Right renal cortex interstitium (tissue), 3 donors: ENCODE data around the gene SCO2. TPM values are rescaled to one million over a fixed set of nuclear protein-coding genes. Genes with fewer than 3 reads are reported as not detected.

Experiments
- DNase-seq, 3 donors: peaks; one replicate each; pipeline ENCODE4 v3.0.0-alpha.2; 2013; ENCODE audit warnings: low read depth in 3 of 3, low spot score in 2 of 3
- polyA plus RNA-seq, 3 donors: library from polyadenylated mRNA; unstranded; fragments of 120-200 nt; gene quantifications; one replicate each; pipeline ENCODE4 v1.2.1, GENCODE V29; 2013; ENCODE audit not compliant: insufficient read length in 3 of 3

Gene SCO2
- polyA plus RNA-seq, 3 donors = 1.0 to 1.7 TPM; not detected in 1

DNA sequence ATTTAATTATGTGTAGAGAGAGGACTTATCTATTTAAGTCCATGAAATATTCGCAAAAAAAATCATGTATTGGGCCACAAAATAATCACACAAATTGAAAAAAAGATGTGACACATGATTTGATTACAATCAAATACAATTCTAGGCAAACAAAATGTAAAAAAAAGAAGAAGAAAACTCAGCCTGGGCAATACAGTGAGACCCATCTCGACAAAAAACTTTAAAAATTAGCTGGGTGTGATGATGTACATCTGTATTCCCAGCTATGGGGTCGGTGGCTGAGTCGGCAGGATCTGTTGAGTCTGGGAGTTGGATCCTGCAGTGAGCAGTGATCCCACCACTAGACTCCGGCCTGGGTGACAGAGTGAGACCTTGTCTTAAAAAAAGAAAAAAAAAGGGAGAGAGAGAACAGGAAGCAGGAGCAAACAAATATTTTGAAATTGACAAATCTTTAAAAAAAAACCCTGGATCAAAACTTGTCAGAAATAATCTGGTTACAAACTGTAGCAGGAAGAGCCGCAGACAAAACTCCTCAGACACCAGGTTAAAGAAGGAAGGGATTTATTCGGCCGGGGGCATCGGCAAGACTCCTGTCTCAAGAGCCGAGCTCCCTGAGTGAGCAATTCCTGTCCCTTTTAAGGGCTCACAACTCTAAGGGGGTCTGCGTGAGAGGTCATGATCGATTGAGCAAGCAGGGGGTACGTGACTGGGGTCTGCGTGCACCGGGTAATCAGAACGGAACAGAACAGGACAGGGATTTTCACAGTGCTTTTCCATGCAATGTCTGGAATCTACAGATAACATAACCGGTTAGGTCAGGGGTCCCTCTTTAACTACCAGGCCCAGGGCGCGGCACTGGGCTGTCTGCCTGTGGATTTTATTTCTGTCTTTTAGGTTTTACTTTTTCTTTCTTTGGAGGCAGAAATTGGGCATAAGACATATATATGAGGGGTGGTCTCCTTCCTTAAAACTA, 7.7 kb upstream of the SCO2 start:
- DNase-seq = no peak

DNA sequence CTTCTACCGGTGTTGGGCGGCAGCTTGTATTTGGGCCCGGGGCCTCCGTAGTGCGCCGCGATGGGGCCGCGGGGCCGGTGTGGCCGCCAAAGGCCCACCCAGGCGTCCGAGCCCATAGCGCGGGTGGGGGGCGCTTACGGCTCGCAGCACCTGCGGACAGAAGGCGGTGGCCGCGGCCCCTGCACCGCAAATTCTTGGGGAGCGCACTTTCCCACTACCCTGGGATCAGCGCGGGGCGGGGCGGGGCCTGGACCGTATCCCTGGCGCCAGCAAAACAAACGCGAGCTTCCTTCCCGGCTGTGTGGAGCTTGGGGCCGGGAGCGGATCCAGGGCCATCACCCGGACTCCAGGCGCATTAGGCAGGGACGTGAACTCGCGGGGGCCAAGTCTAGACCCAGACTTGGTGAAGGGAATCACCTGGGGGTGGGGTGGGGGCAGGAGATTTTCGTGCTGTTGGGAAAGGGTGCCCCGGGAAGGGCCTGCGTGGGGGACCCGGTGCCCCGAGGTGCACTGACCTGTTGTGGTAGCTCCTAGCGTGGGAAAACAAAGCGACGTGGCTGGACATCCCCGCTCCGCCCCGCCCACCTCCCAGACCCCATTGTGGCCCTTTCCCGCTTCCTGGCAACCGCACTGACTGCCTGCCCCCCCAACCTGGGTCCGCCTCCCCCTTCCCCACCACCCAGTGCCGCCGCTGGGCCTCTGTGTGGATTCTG, 6.7 kb upstream of the SCO2 start:
- no peak for DNase-seq

DNA sequence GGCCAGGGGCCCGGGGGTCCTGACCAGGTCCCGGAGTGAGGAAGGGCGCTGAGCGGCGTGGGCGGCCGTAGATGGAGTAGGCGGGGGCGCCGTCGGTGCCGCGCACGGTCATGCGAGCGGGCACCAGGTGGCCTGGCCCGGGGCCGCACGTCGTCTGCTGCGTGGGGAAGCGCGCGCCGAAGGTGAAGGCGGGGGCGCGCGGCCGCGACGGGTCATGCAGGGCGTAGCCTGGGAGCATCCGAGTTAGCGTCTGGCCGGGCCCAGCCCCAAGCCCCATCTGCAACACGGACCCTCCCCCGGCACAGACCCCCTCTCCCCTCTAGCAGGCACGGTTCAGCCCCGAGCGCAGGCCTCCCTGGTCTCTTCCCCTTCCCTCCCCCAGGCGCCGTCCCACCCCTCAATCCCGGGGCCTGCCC, 6.2 kb upstream of the SCO2 start:
- DNase-seq = no peak

DNA sequence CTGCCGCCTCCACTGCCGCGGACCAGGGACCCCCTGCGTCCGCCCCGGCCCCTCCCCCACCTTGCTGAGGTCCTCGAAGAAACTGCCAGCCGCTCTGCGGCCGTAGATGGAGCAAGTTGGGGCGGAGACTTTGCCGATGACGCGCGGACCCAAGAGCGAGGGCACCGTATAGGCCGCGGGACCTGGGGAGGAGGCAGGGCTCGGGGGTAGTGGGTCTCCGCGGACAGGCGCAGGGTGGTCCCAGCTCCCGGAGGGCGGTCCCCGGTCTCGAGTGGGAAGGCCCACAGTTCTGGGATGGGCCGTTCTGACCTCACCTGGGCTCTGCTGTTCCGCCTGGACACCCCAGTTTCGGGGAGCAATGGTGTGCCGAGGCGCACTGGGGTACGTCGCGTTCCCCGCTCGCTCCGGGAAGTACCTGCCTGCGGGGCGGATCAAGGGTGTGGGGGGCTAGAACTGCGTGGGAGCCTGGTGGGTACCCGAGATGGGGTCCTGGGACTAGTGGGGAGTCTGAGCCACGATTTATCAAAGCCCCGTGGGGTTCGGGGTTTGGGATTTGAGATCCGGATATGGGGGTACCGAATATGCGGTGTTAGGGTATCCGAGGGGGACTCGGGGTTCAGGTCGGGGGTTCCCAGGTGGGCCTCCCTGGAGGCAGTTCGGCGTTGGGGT, 5.6 kb upstream of the SCO2 start:
- DNase-seq = no peak

DNA sequence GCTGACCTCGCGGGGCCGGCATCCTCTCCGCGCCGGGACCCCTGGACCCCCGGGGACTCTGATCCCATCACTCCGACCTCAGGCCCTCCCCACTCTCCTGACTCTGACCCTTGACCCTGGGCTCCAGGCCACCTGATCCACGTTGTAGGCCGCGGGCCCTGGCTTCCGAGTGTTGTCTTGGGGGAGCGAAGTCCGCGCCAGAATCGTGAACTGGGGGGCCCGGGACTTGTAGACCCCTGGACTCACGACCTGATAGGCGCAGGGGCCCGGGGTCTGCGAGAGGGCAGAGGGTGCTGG, 5.1 kb upstream of the SCO2 start:
- no peak for DNase-seq

DNA sequence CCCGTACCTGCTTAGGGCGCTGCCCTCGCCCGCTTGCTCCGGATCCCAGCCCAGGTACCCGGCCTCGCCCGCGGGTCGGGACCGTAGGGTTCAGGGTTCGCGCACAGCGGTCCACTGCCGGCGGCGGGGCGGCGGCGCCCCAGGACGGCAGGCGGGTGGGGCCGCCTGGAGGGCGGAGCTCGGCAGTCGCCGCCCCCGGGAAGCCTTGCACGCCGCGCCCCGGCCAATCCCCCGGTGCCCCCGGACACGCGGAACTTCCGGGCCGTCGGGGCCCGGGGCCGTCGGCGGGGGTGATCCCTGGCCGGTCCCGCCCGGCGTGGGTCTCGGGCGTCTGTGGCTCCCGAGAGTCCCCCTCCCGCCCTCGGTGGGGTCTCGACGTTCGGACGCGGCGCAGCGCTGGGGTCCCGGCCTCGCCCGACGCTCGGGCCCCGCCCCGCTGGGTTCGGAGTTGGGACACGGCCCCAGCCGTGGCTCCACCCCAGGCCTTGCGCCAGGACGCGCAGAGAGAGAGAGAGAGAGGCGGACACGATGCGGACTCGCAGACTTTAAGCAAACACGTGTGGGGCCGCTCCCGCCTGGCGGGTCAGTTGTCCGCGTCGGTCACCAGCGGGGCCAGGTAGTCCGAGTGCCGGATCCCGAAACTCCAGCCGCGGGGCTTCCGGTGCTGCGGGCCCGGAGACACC, 4.6 kb upstream of the SCO2 start, which contains the start of gene TYMP:
TYMP (minus strand) TSS at position 116 of the 683 bp plus-strand sequence. CDS start 303 bp downstream, outside the sequence.
- no peak for DNase-seq

DNA sequence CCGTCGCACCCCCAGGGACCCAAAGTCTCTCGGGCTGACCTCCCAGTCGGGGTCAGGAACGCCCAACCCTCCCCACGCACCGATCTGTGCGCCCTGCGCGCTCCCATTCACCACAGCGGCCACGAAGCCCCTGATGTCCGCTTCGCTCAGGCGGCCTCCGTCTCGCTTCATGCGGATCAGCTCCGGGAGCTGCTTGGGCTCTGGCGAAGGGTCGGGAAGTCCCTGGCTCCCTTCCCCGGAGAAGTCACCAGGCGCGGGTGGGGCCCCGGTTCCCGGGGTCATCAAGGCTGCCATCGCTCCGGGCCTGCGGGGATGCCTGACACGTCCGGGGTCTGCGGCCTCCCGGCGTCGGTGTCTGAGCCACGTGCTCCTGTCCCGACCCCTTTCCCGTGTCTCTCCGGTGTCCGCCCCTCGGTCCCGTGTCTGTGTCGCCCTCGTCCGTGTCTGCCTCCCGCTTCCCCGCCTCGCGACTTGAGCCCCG, 4.1 kb upstream of the SCO2 start:
- DNase-seq = no peak

DNA sequence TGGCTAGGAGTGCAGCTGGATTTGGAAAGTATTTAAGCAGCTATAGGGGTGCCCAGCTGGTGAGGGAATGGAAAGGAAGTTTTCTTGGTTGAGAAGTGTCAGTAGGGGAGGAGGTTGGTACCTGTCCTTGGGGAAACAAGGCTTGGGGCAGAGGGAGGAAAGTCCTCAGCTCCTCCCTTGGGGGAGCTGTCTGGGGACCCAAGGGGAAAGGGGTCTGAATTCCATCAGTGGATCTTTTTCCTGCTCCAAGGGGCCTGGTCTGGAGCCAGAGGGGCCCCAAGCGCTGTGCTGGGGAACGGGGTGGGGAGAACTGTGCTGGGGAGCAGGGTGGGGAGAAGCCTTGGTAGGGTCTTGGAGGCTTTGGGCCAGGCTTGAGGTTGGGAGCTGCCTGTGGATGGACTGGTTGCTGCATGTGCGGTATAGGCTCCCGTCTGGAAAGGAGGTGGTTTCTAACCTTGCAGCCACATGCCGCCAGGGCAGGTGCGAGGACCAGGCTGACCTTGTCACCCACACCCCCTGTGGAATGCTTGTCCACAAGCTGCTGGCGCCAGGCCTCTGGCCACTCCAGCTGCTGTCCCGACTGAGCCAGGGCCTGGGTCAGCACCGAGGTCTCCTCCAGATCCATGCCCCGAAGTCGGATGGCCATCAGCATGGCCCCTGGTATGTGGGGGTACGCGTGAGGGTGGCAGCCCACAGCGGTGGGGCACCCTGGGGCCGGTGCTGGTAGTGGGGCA, 3.5 kb upstream of the SCO2 start:
- no peak for DNase-seq

DNA sequence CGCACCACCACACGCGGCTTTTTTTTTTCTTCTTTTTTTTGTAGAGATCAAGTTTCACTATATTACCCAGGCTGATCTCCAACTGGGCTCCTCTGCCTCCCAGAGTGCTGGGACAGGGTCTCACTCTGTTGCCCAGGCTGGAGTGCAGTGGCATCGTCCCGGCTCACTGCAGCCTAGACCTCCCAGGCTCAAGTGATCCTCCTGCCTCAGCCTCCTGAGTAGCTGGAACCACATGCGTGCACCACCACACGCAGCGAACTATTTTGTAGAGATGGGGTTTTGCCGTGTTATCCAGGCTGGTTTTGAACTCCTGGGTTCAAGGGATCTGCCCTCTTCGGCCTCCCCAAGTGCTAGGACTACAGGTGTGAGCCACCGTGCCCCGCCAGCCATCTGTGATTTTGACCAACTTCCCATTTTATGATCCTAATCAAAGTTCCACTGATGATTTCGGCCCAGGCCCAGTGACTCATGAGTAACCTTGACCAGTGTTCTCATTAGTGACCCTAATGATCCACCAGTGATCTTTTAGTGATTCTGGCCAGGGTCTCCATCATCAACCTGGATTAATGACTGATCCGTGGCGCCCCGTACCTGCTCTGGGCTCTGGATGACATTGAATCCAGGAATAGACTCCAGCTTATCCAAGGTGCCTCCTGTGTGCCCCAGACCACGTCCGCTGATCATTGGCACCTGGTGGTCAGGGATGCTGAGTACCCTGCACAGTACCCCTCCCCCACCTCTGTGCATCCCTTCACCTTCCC, 2.7 kb upstream of the SCO2 start:
- DNase-seq = no peak

DNA sequence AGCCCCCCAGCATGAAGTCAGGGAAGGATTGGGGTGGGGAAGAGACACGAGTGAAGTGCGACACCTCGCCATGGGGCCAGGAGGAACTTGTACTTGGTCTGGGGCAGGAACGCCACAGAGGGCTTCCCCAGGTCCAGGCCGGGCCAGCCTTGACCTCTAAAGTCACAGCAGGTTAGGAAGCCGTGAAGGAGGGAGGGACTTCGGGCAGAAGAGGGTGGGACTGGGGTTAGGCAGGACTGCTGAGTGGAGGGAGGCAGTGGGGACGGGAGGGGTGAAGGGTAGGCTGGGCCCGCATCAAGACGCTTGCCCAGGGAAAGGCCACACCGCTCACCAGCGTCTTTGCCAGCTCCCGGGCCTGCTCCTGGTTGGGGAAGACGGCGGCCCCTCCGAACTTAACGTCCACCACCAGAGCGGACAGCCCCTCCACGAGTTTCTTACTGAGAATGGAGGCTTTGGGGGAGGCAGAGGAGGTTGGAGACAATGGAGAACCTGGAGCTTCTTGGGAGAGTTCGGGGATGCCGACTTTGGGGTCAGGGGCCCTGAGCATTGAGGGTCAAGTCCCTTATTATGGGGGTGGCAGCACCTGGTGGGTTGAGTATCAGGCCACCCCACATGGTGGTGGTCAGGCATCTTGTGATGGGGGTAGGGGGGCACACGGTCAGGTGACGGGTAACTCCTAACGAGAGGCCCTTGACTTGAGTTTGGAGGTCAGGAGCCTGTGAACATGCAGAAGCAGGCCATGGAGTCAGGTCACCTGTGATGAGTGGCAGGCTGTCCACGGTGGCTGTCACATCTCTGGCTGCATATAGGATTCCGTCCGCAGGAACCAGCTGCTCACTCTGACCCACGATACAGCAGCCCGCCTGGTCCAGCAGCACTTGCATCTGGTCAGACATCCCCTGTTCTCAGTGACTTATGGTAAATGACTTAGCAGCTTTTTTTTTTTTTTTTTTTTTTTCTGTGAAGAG, 1.7 kb upstream of the SCO2 start:
- DNase-seq = no peak

DNA sequence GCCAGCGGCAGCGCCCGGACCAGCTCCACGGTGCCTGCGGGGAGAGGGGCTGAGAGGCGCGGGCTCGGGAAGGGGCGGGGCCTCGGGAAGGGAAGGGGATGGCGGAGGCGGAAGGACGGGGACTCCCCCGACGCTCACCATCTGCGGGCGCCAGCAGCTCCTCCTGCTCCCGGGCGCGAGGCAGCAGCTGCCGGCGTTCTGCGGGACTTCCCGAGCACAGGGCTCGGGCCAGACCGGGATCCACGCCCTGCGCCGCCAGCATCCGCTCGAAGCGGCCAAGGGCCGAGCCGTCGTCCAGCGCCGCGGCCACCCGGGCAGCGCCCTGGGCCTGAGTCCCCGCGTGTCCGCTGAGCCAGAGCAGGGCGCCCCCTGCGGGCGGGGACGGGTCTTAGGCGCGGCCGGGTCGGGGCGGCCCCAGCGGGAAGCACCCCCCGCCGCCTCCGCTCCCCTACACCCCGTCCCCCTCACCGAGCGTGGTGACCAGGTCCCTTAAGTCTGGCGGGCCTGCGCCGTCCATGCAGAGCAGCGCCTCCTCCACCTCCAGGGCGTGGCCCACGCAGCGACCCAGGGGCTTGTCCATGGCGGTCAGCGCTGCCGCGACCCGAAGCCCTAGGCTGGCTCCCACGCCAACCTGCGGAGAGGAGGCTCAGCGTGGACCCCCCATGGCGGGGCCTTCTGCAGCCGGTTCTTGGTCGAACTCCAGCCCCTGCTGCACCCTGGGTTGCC, 873 bp upstream of the SCO2 start:
- peak in 1 of 3 donors; percentile 53 for DNase-seq

DNA sequence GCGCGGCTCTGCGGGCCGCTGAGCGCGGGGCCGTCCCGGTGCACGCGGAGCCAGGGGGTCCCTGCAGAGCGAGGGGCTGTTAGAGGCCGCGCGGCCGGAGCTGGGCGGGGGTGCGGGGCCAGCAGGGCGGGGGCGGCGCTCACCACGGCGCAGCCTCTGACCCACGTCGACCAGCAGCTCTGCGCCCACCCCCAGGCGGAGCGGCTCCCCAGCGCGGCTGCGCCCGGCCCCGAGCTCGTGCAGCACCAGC, 385 bp upstream of the SCO2 start:
- DNase-seq = peak in 1 of 3 donors; percentile 42

DNA sequence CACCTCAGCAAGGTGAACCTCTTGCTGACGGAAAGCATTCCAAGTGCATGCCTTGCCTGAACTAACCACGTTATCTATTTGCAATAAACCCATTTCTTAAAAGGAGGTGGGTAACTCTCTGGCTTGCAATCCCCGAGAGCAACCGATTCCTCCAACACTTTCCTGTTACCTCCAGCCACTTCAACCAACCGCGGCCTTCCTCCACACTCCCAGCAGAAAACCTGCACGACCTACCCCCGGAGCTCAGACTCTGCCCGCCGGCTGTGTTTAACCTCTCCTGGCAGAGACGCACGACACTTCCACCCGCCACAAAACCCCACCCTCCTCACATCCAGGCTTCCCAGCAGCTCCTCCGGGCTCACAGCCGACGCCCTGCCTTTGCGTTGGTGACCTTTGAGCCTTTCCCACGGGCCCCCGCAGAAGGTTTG, 708 bp downstream of the SCO2 start:
- no peak for DNase-seq

DNA sequence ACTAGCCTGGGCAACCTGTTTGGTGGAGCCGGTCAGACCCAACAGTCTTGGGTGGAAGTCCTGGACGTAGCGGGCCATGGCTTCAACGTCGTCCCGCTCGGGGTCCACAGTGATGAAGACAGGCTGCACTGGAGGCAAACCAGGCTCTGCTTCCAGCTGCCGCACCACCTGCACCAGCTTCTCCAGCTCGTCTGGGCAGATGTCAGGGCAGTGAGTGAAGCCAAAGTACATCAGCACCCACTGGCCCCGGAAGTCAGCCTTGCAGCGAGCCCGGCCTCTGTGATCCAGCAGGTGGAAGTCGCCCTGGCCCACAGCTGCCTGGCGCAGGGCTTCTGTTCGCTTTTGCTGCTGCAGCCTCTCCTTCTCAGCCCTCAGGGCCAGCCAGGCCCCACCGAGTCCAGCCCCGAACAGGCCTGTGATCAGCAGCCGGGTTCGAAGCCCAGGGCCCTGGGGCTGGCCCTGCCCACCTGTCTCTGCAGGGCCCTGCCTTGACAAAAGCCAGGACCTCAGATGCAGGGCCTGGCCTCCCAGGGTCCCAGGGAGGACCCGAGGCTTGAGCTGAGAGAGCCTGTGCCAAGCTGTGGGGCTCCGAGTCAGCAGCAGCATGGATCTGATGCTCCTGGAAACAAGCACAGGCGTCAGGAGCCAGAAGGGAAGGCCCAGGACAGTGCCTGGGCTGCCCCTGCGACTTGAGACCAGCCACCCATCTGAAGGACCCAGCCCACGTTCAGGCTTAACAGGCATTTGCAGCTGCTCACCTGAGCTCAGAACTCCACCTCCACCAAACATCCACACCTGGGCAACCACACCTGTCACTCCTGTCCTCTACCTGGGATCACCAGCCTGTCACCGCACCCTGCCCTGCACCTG, 1.4 kb downstream of the SCO2 start:
- DNase-seq = no peak

DNA sequence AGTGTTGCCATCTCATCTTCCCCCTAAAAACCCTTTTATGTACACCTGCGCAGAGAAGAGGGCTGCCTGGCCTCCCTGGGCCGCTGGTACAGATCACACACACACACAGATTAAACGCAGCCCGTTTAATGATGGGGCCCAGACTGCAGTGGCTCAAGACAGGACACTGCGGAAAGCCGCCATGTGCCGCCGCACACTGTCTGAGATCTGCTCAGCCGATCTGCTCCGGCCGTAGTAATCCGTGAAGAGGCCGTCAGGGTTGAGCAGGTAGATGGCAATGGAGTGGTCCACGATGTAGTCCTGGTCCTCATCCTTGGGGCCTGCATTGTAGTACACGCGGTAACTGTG, 2.0 kb downstream of the SCO2 start:
- no peak for DNase-seq

DNA sequence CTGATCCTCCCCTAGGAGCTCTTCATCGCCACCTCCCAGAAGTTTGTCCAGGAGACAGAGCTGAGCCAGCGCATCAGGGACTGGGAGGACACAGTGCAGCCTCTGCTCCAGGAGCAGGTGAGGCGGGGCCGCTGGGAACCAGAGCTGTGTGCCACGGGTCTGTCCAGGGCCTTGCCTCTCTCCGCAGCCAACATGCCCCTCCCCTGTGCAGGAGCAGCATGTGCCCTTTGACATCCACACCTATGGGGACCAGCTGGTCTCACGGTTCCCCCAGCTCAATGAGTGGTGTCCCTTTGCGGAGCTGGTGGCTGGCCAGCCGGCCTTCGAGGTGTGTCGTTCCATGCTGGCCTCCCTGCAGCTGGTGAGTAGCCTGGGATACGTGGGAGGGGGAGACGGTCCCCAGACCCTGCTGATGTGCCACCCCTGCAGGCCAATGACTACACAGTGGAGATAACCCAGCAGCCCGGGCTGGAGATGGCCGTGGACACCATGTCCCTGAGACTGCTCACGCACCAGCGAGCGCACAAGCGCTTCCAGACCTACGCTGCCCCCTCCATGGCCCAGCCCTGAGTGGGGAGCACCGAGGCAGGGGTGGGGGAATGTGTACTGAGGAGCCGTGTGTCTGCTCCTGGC, 2.5 kb downstream of the SCO2 start:
- no peak for DNase-seq
